GM19193 (cell line): ENCODE results near the gene REX1BD.

Experiments used
- POLR2A ChIP-seq: IDR thresholded peaks from 4 replicates; pipeline ENCODE4 v1.6.1; 2011; ENCODE audit not compliant: insufficient read depth, insufficient read length; ENCODE audit errors: extremely low read depth

Gene REX1BD

DNA sequence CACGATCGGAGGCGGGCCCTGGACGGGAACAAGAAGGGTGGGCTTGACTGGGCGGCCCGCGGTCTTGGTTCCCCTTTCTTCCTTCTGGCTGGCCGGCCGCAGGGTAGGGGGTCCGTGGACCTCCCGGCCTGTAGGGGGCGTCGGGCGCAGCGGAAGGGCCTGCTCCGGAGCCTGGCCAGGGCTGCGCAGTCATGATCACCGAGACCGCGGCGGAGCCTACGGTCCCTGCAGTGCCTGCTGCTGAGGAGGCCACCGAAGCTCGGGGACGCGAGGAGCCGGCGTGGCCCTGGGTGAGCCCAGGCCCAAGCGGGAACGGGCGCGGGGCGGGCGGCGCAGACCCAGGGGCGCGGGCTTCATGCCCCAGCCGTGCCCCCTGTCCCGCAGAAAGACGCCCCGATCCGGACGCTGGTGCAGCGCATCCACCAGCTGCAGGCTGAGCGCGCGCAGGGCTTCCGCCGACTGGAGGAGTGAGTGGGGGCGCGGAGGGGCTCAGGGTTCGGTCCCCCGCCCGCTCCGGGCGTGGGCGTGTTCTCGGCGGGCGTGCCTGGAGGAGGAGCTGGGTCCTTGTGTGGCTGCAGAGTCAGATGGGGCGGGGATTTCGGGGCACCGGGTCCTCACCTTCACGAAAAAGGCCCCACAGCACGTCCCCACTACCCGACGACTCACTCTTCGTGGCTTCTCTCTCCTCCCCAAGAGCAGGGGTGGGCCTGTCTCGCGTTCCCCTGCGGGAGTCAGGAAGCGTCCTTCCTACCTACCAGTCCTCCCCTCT lies at the start of gene REX1BD:
TSS of gene REX1BD (plus strand) at position 188 of the 769 bp plus-strand sequence. CDS start at position 192, 4 bp downstream.
- peak; percentile 83 for TF ChIP-seq POLR2A

DNA sequence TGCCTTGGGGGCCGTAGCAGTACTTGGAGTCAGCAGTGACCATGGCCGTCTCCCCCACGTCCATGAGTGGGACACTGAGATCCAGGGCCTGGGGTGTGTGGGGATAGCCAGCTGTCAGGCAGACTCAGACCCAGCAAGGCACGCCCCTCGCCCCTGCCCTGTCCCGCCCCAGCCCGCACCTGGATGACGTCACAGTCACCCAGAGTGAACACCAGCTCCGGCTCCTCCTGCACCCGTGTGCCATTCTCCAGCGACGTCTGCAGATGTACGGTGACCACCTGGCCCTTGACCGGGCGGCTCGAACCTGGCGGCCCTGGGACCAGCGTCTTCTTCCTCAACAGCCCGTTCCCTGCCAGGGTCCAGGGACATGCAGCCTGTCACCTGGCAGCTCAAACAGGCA lies 49.2 kb upstream of the REX1BD start:
- no peak for TF ChIP-seq POLR2A

DNA sequence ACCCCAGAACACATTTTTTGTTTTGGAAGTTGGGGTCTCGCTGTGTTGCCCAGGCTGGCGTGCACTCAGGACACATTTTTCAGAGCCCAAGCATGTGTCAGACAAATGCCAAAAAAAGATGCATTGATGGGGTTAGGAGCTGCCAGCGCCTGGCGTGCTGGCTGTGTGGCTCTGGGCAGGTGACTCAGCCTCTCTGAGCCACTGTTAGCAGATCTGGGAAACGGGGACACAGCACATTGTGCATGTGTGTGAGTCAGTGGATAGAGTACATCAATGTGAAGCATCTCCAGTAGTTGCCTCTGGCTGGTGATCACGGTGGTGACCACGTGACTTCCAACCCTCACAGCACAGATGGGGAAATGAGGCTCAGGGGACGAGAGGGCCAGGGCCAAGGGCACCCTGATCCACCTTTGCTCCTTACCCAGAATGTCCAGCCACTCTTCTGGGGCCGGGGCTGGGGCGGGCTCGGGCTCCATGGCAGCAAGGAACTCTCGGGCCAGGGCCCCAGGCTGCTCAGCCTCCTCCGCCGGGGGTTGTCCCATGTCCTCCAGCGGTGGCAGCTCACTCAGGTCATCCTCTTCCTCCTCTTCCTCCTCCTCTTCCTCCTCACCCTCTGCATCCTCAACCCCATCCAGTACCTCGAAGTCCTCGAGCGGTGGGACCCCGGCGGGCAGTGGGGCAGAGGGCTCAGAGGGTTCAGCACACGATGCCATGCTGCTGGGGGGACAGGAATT lies 47.2 kb upstream of the REX1BD start:
- no peak for TF ChIP-seq POLR2A

DNA sequence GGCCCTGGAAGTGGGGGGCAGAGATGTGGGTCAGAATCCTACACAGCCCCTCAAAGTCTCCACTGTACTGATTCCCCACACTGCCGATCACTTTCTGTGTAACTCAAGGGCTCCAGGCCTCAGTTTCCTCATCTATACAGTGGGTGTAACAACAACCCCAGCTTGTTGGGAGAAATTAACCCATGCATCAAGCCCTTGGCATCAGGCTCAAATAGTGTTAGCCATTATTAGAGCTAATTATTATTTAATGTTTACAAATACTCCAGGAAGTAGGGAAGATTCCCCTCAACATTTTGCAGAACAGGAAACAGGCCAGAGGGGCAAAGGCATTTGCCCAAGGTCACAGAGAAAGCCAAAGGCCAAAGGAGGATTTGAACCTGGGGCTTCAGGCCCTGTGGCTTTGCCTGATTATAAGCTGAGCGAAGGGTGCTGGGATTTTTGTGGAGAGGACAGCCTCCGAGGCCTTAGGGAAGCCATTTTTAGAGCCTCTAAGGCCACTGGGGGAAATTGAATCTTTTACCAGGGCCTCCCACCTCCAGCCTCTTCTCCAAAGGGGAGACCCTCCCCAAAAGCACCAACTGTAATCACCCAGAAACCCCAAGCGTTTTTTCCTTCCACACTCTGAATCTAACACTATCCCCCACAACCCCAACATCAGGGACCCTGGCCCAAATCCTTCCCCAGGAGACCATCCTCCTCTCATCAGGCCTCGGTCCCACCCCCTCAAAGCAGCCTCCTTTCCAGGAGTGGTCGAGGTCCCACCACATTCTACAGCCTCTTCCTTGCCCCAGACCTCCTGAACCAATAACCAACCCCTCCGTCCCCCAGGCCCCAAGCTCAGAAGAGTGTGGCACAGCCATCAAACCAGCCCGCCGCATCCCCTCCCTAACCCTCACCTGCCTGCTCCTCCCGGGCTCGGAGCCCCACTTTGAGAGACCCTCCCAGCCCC lies 46.3 kb upstream of the REX1BD start:
- TF ChIP-seq POLR2A: no peak

DNA sequence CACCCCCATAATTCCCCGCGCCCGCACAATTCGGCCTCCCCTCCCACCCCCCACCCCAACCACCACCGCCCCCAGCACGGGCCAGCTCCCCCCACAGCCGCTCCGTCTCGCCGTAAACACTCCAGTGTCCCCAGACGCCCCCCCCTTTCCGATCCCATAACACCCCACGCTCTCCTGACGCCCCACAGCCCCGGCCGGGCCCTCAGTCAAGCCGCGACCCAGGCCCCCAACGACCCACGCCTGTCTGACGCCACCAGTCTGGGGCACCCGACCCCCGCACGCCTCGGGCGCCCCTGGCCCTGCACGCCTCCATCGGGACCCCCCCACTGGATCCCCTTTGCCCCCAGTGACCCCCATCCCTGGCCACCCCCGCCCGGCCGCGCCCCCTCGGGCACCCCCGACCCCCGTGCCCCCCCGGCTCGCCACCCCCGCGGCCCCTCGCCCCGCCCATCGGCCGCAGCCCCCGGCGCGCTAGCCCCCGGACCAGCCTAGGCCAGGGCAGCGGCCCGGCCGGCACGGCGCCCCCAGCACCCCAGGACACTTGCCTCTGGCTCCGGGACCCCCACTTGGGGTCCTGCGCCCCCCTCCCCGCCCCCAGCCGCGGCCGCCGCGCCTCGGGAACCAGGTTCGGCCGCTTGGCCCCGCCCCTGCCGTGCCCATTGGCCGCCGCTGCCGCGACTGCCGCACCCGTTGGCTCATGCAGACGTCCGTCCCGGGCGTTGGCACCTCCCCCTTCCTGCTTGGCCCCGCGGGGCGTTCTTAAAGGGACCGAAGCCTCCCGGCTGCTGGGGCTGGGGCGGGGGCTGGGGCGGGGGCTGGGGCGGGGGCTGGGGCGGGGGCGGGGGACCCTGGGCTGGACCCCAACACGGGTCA lies 45.4 kb upstream of the REX1BD start, which contains the start of gene FKBP8:
TSS of gene FKBP8 (minus strand) at position 633 of the 873 bp plus-strand sequence. CDS start 1,603 bp downstream, outside the sequence.
- no peak for TF ChIP-seq POLR2A

DNA sequence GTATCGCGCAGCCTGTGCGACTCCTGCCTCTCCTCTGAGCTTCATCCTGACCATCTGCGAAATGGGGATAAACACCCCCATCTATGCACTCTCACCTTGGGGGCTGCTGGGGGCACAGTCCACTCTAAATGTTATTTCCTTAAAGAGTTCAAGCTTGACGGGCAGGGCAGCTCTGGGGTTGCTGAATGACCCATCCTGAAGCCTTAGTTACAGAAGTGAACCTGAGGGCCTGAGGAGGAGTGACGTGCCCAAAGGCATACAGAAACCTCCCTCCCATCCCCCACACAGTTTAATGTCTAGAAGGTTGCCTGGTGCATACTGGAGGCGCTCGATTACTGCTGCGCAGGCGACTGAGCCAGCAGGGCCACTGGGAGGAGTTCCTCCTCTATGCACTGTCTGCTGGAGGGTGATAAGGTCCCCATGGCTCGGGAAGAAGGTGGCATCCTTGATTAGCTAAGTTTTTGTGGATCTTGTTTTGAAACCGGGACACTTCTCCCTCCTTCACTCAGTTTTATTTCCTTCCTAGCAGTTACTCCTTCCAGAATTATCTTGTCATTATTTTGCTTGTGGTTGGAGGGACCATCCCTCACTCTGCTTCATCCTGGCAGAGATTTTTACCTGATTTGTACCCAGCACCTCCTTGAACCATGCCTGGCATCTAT lies 44.7 kb upstream of the REX1BD start:
- peak; percentile 48 for TF ChIP-seq POLR2A

DNA sequence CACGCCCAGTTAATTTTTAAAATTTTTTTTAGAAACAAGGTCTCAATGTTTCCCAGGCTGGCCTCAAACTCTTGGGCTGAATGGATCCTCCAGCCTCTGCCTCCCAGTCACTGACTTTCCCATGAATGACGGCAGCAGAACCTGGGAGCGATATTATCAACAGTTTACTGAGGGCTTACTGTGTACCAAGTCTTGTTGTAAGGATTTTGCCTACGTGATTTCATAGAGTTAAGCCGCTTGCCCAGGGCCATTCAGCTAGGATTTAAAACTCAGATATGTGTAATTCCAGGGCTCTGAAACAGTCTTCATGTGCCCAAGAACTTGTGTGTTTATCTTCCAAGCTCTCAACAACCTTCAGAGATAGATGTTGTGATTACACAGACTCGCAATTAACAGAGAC lies 37.0 kb upstream of the REX1BD start:
- no peak for TF ChIP-seq POLR2A

DNA sequence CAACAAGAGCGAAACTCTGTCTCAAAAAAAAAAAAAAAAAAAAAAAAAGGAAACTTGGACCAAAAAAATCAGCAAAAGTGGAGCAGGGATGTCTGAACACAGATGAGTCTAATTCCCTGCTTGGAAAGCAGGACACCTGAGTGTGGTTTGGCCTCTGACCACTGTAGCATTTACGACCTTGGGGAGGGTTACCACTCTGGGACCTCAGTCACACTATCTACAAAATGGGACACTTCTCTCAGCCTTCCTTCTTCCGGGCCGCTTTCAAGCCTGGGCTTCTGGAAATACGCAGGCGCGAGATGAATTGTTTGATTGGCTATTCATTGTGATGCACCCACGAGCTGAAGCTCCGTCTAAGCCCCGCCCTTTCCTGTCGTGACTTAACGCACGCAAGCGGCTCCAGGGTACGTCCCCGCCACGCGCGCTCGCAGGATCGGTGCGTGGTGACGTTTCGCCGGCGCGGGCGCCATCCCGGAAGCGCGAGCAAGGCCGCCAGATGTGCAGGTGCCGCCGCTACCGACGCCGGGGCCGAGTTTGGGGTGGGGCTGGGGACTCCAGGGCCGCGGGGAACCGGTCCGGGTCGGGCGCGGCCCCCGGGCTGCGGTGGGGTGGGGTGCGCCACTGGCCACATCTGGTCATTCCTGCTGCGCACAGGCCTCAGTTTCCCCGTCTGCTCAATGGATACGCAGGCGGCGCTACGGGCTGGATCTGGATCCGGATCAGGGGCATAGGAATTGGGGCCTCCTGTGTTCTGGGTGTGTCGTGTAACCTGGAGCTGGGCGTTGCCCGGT lies 31.0 kb upstream of the REX1BD start, which contains the start of gene KXD1:
TSS of gene KXD1 (plus strand) at position 460 of the 791 bp plus-strand sequence. CDS start 4,187 bp downstream, outside the sequence.
- peak; percentile 84 for TF ChIP-seq POLR2A

DNA sequence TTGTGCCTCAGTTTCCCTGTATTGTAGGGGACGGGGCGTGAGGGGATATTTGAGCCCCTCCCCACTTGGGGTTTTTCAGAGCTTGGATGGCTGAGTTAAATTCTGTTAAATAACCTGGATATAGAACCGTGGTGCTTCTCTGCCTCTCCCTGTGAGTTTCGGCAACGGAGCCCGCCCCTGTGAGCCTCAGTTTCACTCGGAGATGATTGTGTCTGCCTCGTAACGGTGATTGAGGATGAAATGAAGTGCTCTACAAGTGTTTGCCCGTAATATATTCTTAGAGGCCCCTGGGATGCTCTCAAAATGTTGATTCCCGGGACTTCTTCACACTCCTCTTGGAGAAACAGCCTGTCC lies 30.4 kb upstream of the REX1BD start:
- TF ChIP-seq POLR2A: no peak

DNA sequence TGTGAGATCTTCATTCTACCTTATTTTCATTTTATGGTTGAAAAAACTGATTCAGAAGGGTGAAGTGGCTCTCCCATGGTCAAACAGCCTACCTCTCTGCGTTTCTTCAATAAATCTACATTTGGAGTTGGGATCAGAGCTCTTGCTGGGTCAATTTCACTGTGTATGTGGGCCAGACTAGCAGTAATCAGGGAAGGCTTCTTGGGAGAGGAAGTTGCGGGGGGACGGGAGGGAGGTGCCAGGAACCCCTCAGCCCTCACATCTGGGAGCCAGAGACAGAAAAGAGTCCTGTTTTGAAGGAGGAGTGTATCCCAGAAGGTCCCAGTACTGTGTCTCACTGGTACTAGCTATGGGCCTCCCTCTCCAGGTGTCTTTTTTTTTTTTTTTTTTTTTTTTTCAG lies 30.0 kb upstream of the REX1BD start:
- TF ChIP-seq POLR2A: no peak

DNA sequence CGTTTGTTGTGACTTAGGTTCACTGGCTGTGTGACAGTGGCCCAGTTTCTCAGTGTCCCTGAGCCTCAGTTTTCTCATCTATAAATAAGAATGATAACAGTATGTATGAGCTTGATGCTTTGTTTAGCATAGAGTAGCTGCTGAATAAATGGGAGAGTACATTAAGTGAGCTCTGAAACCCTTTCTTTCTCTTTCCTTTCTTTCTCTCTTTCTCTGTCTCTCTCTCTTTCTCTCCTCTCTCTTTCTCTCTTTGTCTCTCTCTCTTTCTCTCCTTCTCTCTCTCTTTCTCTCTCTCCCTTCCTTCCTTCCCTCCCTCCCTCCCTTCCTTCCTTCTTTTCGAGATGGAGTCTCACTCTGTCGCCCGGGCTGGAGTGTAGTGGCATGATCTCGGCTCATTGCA lies 28.9 kb upstream of the REX1BD start:
- no peak for TF ChIP-seq POLR2A

DNA sequence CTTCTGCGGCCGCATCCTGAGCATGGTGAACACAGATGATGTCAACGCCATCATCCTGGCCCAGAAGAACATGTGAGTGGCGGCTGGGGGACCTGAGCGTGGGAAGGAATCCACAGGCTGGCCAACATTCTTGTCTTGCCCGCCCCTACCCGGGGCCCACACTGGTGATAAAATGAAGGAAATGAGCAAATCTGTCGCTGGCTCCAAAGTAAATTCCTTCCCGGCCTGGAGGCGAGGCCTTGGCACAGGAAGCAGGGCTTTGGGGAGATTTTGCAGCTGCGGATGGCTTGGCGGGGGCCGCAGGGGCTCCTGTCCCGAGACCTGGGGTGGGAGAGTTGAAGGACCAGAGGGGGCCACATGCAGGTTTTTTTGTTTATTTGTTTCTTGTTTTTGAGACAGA lies 26.5 kb upstream of the REX1BD start:
- TF ChIP-seq POLR2A: no peak

DNA sequence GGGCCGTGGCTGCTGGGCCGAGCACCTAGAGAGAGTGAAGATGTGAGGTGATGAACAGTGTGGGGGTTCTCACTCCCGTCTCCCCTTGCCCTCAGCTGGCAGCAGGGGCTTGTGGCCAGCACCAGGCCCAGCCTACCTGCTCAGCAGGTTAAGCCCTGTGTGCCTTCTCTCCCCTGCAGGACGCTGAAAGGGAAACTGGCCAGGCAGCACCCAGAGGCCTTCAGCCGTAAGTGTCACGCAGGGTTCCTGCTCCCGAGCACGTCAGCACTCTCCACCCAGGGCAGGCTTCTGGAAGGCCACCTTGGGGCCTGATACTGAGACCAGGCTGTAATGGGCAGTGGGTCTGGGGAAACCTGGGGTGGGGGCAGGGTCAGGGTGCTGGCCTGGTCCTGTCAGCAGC lies 21.6 kb upstream of the REX1BD start:
- no peak for TF ChIP-seq POLR2A

DNA sequence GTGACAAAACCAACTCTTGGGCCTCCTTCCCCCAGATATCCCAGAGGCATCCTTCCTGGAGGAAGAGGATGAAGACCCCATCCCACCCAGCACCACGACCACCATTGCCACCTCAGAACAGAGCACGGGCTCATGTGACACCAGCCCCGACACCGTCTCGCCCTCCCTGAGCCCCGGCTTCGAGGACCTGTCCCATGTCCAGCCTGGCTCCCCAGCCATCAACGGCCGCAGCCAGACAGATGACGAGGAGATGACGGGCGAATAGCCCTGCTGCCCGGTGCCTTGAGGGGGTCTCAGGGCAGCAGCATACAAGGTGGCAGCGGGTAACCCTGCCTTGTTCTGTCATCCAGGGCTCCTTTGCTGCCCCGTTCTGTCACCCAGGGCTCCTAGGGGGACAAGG lies 20.2 kb upstream of the REX1BD start:
- no peak for TF ChIP-seq POLR2A
